DND-41 (cell line): ENCODE data around the gene STT3A.

Experiments
- ATAC-seq: fragments of 200-7000 bp; cut with Tn5 transposase; 3 replicates; pipeline ENCODE4 v1.9.1; 2021; ENCODE audit warnings: low read depth; ENCODE audit not compliant: insufficient read depth
- DNase-seq: peaks from one replicate; pipeline ENCODE4 v3.0.0-alpha.2; 2020
- H2AFZ ChIP-seq: 2 replicates; pipeline ENCODE4 v1.6.0; 2012; ENCODE audit warnings: low read depth, low read length
- H3K27ac ChIP-seq: 2 replicates; pipeline ENCODE4 v1.5.1; 2012; ENCODE audit warnings: low read length, inconsistent platforms
- H3K27me3 ChIP-seq: fragments of 200-600 bp; sonication (generic); 2 replicates; pipeline ENCODE4 v1.6.0; 2012; ENCODE audit warnings: low read length, mild to moderate bottlenecking, inconsistent platforms; ENCODE audit not compliant: insufficient read depth, poor library complexity
- H3K36me3 ChIP-seq: 2 replicates; pipeline ENCODE4 v1.5.1; 2012; ENCODE audit warnings: low read length, inconsistent platforms; ENCODE audit not compliant: insufficient read depth
- H3K4me1 ChIP-seq: 2 replicates; pipeline ENCODE4 v1.5.1; 2012; ENCODE audit warnings: mild to moderate bottlenecking, low read length; ENCODE audit not compliant: insufficient read depth
- H3K4me2 ChIP-seq: 2 replicates; pipeline ENCODE4 v1.6.0; 2012; ENCODE audit warnings: mild to moderate bottlenecking, moderate library complexity, low read length, inconsistent platforms; ENCODE audit not compliant: insufficient read depth
- H3K4me3 ChIP-seq, 2 experiments: fragments of 200-600 bp in 1 of 2; shearing (Covaris generic) in 1 of 2; 2 replicates each; pipeline ENCODE4 v1.5.1; 2012 to 2016; ENCODE audit warnings: inconsistent platforms in 2 of 2, low read length in 2 of 2, mild to moderate bottlenecking in 2 of 2, low read depth in 1 of 2, moderate library complexity in 1 of 2
- H3K79me2 ChIP-seq: 2 replicates; pipeline ENCODE4 v1.6.0; 2012; ENCODE audit warnings: low read length, inconsistent platforms; ENCODE audit not compliant: insufficient read depth
- H3K9ac ChIP-seq: 2 replicates; pipeline ENCODE4 v1.6.0; 2012; ENCODE audit warnings: low read depth, mild to moderate bottlenecking, inconsistent platforms, low read length, moderate library complexity
- H3K9me3 ChIP-seq: 2 replicates; pipeline ENCODE4 v1.5.1; 2012; ENCODE audit warnings: low read length, moderate library complexity, mild to moderate bottlenecking, inconsistent platforms; ENCODE audit not compliant: insufficient read depth, severe bottlenecking
- H4K20me1 ChIP-seq: 2 replicates; pipeline ENCODE4 v1.6.0; 2012; ENCODE audit warnings: low read length; ENCODE audit not compliant: insufficient read depth
- CTCF ChIP-seq: IDR thresholded peaks from 2 replicates; pipeline ENCODE4 v1.5.1; 2012; ENCODE audit warnings: borderline replicate concordance, low read length, moderate library complexity, mild to moderate bottlenecking; ENCODE audit not compliant: poor library complexity, severe bottlenecking; ENCODE audit errors: extremely low read depth
- EZH2 ChIP-seq: IDR thresholded peaks from 3 replicates; pipeline ENCODE4 v1.6.1; 2012; ENCODE audit warnings: borderline replicate concordance, low read depth, mild to moderate bottlenecking, moderate library complexity, low read length, inconsistent platforms; ENCODE audit not compliant: severe bottlenecking

The STT3A gene

GRCh38 chr11:125625630-125626287, 33.1 kb downstream of the STT3A start:
- peak overlapping the region; percentile 99 for H3K4me2 ChIP-seq
- H2AFZ ChIP-seq, result peak overlapping the region; percentile 98
- peaks cover 51% of the 10 kb centered on the region for H3K4me1 ChIP-seq
- ATAC-seq (peak; percentile 81), DNase-seq (peak; percentile 92)
- H3K27me3 ChIP-seq, result no peaks in the 10 kb centered on the region
- peaks cover 27% of the 10 kb centered on the region; the same call in 1 of the 2 replicates for H4K20me1 ChIP-seq
- H3K9ac ChIP-seq, result peak overlapping the region; percentile 92
- H3K36me3 ChIP-seq, result peaks cover 57% of the 10 kb centered on the region
- peak overlapping the region; percentile 99 for H3K27ac ChIP-seq
- TF ChIP-seq CTCF, result no peak
- no peak for TF ChIP-seq EZH2
- H3K4me3 ChIP-seq, result peak overlapping the region; percentile 72 to 95
- no peaks in the 10 kb centered on the region for H3K9me3 ChIP-seq
- H3K79me2 ChIP-seq, result peaks cover 66% of the 10 kb centered on the region

DNA sequence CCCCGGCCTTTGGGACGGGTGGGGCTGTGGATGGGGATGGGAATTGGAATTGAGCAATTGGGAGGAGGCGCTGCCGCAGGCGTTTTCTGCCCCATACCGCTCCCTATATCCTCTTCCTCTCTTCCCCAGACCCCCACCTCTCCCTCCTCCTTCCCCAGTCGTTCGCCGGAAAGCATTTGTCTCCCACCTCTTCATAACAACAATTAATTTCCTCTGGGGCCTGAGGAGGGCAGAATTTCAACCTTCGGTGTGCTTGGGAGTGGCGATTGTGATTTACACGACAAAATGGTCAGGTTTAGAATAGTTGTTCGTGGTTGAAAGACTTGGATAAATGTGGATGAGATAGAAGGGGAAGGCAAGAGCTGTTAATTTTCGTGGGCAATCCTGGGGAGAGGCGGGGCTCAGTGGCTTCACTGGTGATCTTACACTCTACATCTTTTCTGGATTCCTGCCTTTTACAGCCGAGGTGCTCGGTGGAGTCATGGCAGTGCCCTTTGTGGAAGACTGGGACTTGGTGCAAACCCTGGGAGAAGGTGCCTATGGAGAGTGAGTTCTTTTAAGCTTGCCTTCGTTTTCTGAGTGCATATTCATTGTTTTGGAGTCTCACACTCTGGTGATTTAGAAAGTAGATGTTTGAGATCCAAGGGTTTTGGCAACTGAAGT, 33.8 kb downstream of the STT3A start:
- H3K27ac ChIP-seq, result peak overlapping the region; percentile 99
- H2AFZ ChIP-seq, result peak overlapping the region; percentile 98
- TF ChIP-seq EZH2 (no peak), CTCF (peak; percentile 65)
- H3K36me3 ChIP-seq, result peaks cover 57% of the 10 kb centered on the region
- peaks cover 72% of the 10 kb centered on the region for H3K79me2 ChIP-seq
- peaks cover 30% of the 10 kb centered on the region; the same call in 1 of the 2 replicates for H4K20me1 ChIP-seq
- ATAC-seq (peak; percentile 58), DNase-seq (peak; percentile 70)
- peak overlapping the region; percentile 92 for H3K9ac ChIP-seq
- no peaks in the 10 kb centered on the region for H3K27me3 ChIP-seq
- peaks cover 56% of the 10 kb centered on the region for H3K4me1 ChIP-seq
- H3K4me3 ChIP-seq, result peak overlapping the region; percentile 72 to 95
- H3K9me3 ChIP-seq, result no peaks in the 10 kb centered on the region
- H3K4me2 ChIP-seq, result peak overlapping the region; percentile 99

DNA sequence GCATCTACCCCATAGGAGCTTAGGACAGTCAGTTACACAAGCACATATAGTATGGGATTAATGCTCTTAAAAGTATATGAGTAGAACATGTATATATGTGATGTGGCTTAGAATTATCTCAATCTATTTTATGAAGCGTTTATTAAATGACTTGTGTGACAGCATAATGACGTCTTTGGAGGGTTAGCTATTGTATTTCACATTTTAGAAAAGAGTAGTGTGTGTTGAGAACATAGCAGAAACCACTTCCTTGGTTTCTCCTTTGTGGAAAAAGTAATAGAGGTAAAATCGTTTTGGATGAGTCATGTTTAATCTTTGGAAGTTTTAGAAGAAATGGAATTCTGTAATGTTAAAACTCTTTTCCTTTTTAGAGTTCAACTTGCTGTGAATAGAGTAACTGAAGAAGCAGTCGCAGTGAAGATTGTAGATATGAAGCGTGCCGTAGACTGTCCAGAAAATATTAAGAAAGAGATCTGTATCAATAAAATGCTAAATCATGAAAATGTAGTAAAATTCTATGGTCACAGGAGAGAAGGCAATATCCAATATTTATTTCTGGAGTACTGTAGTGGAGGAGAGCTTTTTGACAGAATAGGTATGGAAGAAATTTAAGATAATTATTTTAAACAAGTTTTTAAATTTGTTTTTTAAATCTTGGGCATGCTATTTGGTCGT, 34.7 kb downstream of the STT3A start:
- H3K4me3 ChIP-seq, result peak overlapping the region; percentile 72 to 95
- DNase-seq, result no peak
- peaks cover 58% of the 10 kb centered on the region for H3K36me3 ChIP-seq
- peak overlapping the region; percentile 99 for H3K4me2 ChIP-seq
- no peaks in the 10 kb centered on the region for H3K9me3 ChIP-seq
- H2AFZ ChIP-seq, result no peak overlapping the region
- no peaks in the 10 kb centered on the region for H3K27me3 ChIP-seq
- no peak for ATAC-seq
- peaks cover 59% of the 10 kb centered on the region for H3K4me1 ChIP-seq
- H3K79me2 ChIP-seq, result peaks cover 82% of the 10 kb centered on the region
- H4K20me1 ChIP-seq, result peaks cover 34% of the 10 kb centered on the region; the same call in 1 of the 2 replicates
- TF ChIP-seq CTCF, result no peak
- TF ChIP-seq EZH2, result no peak
- H3K9ac ChIP-seq, result peak overlapping the region; percentile 92
- peak overlapping the region; percentile 99 for H3K27ac ChIP-seq
